Stimulated activated CD8-positive, alpha-beta memory T cell treated with anti-CD3 and anti-CD28 coated beads, Interleukin-7, amount 100 ng/mL, for 4 hours (primary cell): ENCODE results near the gene TTPAL.
A peak's percentile ranks its signal among the peaks of the same experiment; 100 is the strongest.

Source experiments
- DNase-seq, 2 donors: peaks; one replicate each; pipeline ENCODE4 v3.0.0-alpha.2; 2020; ENCODE audit warnings: low read depth in 2 of 2

TTPAL gene, protein sequence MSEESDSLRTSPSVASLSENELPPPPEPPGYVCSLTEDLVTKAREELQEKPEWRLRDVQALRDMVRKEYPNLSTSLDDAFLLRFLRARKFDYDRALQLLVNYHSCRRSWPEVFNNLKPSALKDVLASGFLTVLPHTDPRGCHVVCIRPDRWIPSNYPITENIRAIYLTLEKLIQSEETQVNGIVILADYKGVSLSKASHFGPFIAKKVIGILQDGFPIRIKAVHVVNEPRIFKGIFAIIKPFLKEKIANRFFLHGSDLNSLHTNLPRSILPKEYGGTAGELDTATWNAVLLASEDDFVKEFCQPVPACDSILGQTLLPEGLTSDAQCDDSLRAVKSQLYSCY

DNA sequence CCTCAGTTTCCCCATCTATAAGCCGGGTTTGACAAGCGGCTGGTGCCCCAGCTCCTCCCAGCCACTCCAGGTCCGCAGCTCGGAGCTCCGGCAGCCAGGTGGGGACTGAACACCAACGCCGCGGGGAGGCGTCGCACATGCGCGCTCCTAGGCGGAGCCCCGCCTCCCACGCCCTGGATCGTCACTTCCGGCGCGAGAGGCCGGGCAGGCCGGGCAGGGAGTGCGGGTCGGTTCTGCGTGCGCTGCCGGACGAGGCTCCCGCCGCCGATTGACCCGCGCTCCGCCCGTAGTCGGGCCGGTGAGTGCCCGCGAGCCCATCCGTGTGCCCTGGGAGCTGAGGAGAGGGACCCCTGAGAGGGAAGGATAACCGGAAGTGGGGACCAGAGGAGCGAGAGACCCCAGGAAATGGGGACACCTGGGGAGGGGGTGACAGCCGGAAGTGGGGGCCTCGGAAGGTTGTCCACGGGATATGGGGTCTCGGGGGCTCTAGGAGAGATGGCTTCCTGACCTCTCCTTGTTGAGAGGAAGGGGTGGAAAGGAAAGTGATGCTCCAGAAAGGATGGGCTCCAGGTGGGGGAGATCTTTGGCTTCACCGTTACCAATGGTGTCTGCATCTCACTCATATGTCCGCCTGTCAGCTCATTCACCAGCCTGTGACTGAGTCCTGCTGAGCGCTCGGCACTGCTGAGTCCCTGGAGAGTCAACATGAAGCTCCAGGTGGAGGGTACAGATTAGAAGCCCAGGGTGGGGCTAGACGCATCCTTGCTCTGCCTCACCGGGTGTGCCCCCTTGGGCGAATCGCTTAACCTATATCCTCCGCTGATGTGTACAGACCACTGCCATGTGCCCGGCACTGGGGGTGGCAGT, at the start of gene TTPAL:
TSS of gene TTPAL (plus strand) at position 181 of the 867 bp plus-strand sequence. CDS start 4,126 bp downstream, outside the sequence.
- peak; percentile 73 to 87 for DNase-seq

DNA sequence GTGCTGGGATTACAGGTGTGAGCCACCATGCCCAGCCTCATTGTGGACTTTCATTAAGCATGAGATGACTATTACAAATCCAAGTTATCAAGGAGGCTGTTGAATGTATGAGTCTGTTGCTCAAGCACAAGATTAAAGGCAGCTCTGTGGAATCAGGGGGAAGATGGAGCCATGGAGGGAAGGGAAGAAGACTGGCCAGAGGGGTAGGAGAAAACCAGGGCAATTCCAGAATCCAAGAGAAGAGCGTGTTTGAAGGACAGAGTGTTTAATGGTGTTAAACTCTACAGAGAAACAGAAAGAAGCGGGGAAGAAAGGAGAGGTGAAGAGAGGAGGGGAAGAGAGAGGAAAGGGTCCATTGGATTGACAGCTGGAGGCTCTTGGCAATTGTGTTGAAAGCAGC, 49.8 kb upstream of the TTPAL start:
- no peak for DNase-seq

DNA sequence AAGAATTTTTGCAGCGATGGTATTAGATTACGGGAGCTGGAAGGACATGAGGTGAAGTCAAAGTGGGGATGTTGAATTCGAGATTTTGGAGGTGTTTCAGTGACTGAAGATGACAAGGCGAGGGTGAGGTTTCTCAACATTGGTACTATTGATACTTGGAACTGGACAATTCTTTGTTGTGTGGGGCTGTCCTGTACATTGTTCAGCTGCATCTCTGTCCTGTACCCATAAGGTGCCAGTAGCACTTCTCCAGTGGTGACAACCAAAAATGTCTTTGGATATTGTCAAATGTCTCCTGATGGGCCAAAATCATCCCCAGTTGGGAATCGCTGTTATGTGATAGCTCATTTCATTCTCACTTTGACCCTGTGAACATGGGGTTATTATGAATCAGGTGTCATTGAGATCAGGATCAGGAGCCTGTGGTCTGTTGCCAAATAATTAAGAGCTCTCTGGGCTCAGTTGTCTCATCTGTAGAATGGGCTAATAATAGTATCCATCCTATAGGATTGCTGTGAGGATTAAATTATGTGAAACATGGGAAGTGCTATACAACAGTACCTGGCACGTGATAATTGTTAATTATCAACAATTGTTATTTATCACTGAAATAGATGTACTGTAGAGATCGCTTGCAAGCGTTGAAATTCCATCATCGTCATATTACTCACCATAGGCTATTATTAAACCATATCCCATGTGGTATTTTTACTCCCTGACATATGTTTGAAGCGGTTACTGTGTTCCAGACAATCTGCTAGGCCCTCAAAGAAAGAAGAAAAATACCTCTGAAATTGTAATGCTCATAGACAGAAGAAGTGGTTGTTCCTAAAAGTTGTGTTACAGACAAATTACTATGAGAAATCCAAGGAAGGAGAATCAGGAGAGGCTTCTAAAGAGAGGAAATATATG, 48.5 kb upstream of the TTPAL start:
- DNase-seq: no peak

DNA sequence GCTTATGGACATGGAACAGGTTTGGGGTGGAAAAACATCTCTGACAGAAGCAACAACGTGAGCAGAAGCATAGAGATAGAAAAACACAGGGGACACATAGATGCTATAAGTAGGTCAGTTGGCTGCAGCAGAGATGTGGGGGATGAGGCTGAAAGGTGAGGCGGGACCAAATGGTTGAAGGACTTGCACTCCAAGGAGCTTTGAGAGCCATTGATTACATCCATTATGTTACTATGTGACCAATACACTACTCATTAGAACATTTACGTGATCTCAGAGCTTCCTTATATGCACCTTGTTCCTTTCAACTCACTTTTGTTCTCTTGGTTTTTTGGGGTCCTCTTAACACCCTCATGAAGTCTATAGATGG, 47.9 kb upstream of the TTPAL start:
- DNase-seq: no peak

DNA sequence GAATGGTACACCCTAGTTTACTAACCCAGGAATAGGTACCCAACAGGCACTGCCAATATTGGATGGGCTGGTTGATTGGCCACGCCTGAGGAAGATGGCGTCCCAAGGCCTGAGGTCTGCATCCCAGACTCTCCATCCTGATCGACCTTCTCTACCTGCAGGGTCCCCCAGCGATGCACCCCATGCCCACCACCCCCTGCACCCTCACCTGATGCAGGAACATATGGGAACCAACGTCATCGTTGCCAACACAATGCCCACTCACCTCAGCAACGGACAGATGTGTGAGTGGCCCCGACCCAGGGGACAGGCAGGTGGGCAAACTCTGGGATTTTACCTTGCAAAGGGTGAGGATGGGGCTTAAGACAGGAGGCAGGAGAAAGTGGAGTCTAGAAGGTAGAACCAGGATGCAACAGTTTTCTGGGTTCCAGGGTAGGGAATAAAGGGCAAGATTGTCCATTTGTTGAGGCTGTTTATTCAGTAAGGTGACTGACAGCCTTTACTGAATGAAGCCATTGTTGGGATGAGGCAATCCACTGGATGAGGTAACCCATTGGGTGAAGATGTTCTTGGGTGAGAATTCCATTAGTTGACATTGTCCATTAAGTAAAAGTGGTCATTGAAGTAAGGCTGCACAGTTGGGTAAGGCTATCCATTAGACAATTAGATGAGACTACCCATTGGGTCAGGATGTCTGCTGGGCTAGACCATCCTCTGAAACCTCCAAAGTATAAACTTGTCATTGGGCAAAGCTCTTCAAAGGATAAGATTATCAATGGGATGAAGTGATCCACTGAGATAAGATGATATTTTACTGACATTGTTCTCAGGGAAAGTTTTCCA, 47.3 kb upstream of the TTPAL start:
- no peak for DNase-seq

DNA sequence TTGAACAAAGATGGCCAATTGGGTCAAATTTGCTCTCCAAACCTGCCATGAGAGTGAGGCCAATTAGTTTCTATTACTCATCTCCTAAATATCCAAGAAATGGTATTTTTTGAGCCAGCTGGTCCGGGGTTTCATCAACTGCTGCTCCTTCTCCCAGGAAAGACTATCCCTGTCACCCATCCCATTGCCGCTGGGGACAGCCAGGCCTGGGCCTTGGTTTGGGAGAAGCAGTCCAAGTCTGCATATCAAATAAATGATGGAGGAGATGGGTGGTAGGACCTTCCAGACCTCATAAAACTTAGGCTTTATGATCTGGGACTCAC, 46.7 kb upstream of the TTPAL start:
- no peak for DNase-seq

DNA sequence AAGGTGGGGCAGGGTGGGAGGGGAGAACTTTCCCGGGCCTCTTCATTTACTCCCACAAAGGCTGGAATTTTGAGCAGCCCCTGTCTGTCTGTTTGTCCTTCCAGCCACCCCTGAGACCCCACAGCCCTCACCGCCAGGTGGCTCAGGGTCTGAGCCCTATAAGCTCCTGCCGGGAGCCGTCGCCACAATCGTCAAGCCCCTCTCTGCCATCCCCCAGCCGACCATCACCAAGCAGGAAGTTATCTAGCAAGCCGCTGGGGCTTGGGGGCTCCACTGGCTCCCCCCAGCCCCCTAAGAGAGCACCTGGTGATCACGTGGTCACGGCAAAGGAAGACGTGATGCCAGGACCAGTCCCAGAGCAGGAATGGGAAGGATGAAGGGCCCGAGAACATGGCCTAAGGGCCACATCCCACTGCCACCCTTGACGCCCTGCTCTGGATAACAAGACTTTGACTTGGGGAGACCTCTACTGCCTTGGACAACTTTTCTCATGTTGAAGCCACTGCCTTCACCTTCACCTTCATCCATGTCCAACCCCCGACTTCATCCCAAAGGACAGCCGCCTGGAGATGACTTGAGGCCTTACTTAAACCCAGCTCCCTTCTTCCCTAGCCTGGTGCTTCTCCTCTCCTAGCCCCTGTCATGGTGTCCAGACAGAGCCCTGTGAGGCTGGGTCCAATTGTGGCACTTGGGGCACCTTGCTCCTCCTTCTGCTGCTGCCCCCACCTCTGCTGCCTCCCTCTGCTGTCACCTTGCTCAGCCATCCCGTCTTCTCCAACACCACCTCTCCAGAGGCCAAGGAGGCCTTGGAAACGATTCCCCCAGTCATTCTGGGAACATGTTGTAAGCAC, 46.0 kb upstream of the TTPAL start:
- no peak for DNase-seq

DNA sequence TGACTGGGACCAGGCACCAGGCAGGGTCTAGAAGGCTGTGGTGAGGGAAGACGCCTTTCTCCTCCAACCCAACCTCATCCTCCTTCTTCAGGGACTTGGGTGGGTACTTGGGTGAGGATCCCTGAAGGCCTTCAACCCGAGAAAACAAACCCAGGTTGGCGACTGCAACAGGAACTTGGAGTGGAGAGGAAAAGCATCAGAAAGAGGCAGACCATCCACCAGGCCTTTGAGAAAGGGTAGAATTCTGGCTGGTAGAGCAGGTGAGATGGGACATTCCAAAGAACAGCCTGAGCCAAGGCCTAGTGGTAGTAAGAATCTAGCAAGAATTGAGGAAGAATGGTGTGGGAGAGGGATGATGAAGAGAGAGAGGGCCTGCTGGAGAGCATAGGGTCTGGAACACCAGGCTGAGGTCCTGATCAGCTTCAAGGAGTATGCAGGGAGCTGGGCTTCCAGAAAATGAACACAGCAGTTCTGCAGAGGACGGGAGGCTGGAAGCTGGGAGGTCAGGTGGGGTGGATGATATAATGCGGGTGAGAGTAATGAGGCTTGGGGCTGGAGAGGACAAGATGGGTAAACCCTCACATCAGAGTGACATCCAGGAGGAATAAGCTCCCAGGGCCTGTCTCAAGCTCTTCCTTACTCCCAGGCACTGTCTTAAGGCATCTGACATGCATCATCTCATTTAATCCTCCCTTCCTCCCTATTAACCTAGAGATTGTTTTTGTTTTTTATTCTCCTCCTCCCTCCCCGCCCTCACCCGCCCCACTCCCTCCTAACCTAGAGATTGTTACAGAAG, 45.2 kb upstream of the TTPAL start:
- DNase-seq: no peak

DNA sequence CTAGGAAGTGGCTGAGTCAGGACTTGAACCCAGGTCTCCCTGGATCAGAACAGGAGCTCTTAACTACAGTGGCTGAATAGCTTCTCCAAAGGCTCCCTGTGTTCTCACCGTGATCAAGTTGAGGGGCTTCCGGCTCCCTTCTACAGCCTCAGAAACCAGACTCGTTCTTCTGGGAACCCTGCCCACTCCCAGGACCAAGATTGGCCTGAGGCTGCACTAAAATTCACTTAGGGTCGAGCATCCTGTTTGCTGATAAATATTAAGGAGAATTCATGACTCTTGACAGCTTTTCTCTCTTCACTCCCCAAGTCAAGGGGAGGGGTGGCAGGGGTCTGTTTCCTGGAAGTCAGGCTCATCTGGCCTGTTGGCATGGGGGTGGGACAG, 44.6 kb upstream of the TTPAL start:
- no peak for DNase-seq

DNA sequence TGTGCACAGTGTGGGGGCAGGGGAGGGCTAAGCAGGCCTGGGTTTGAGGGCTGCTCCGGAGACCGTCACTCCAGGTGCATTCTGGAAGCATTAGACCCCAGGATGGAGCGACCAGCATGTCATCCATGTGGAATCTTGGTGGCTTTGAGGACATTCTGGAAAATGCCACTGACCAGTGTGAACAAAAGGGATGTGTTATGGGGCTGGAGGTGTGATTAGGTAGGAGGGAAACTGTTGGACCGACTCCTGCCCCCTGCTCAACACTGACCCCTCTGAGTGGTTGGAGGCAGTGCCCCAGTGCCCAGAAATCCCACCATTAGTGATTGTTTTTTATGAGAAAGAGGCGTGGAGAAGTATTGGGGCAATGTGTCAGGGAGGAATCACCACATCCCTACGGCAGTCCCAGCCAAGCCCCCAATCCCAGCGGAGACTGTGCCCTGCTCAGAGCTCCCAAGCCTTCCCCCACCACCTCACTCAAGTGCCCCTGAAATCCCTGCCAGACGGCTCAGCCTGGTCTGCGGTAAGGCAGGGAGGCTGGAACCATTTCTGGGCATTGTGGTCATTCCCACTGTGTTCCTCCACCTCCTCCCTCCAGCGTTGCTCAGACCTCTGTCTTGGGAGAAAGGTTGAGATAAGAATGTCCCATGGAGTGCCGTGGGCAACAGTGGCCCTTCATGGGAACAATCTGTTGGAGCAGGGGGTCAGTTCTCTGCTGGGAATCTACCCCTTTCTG, 44.0 kb upstream of the TTPAL start:
- no peak for DNase-seq

DNA sequence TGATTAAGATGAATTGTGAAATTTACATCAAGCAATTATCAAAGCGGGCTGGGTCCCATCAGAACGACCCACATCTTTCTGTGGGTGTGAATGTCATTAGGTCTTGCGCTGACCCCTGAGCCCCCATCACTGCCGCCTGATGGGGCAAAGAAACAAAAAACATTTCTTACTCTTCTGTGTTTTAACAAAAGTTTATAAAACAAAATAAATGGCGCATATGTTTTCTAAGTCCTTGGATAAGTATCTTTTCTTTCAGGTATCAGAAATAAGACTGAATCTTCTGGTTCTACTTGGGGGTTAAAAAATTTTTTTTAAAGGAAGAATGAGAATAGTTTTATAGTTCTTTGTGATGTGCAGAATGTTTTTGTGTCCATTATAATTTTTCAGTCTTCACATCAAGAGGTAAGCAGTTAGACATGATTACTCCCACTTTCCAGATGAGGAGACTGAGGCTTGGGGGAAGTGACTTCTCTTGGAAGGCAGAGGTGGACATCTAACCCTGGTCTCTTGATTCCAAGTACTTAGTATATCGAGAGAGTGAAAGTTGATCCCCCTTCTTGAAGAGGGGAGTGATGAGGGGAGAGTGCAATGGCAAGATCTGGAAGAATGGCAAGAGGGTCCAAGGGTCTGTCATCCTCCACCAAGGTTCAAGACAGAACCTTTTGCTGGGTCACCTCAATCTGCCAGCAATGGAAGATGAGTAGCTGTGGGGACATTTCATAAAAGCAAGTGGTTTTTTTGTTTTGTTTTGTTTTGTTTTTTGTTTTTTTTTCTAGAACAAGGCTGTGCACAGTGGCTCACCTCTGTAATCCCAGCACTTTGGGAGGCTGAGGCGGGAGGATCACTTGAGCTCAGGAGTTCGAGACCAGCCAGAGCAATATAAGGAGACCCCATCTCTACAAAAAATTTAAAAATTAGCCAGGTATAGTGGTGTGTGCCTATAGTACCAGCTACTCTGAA, 42.8 kb upstream of the TTPAL start:
- DNase-seq: no peak

DNA sequence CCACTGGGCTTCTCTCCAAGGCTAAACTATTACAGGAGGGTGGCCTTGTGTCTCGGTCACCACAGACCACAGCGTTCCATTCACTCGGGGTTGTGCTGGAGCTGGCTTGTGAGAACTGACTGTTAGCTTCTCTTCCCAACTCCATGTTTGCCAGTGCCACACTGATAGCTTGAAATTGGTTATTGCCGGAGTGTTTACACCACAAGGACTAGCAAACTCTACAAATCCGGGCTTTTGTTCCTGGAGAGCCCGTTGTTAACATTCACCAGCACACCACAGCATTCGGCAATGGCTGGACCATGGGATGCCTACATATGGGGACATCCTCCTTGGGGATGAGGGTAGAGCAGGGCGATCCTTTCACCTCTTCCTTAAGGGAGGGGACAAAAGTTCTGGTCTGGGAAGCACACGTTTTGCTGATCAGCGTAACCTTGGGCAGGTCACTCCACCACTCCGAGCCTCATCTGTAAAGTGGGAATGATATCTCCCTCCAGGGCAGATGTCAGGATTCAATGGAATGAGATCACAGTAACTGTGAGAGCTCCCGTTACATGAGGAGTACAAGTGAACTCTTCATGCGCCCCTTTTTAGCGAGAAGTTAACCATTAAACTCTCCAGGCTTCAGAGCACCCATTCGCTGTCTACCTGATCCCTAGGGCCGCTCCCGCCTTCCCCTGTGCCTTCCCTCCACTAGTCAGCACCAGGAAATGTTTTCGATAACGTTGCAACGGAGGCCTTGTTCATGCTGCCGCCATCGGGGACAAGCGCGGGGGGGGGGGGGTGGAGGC, 41.7 kb upstream of the TTPAL start:
- DNase-seq: no peak

DNA sequence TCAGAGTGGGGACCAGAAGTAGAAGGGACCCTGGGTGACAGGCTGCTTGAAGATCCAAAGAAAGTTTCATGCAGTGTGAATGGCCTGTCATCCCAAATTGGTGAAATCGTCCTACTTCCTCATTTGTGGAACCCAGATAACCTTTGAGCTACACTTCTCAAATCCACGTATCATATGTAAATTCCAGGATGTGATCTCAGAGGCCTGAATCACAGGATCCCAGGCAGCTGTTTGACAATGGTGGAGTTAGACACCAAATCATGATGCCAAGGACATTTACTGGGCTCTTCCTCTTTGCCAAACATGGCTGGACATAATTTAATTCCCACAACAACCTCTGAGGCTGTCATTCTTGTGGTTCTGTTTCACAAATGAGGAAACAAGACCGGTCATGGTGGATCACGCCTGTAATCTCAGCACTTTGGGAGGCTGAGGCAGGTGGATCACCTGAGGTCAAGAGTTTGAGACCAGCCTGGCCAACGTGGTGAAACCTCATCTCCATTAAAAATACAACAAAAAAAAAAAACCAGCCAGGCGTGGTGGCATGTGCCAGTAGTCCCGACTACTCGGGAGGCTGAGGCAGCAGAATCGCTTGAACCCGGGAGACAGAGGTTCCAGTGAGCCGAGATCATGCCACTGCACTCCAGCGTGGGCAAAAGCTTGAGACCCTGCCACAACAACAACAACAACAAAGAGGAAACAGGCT, 39.9 kb upstream of the TTPAL start:
- DNase-seq: no peak

DNA sequence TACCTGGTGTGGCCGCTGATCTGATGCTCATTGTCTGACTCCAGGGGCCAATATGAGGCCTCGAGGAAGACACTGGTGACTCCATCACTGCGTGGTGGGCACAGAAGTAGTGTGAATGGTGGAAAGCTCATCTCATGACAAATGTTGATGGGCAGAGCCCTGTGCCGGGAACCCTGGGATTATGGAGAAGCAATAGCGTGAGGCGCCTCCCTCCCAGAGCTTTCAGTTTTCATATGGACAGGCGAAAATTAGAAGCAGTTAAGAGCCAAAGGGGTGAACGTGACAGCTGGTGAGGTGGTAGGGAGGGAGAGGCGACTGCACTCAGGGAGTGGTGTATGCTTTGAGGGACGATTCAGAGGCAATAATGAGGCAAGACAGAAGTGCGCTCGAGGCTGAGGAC, 39.3 kb upstream of the TTPAL start:
- no peak for DNase-seq

DNA sequence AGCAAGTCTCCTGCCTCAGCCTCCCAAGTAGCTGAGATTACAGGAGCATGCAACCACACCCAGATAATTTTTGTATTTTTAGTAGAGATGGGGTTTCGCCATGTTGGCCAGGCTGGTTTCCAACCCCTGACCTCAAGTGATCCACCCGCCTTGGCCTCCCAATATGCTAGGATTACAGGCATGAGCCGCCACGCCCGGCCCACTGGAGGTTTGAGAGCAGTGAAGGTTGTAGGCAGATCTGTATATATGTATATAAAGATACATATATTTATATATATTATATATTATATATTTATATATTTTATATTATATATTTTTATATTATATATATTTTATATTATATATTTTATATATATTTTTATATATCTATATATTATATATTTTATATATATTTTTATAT, 38.2 kb upstream of the TTPAL start:
- DNase-seq: no peak

DNA sequence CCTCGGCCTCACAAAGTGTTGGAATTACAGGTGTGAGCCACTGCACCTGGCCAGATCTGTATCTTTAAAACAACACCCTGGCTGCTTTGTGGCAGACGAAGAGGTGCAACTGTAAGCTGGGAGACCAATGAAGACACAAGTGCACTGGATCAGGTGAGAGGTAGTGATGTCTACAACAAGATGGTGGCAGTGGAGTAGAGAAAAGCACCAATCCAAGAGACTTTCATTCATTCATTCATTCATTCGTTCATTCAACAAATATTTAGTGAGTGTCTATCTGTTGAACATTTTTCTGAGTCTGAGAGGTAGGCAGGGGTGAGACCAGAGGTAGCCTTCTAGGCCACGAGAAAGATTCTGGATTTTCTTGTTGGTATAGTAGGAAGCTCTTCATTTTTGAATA, 36.9 kb upstream of the TTPAL start:
- no peak for DNase-seq
